NCI-H345 treated with DMSO at 0.1 percent for 48 hours (cell line): Measurements from ENCODE around the gene TMEM91.
"Not testable (repeated sequence)": the region's sequence is repeated elsewhere in the genome, so short reads cannot be mapped to it uniquely, and the experiment has no call there.

Experiments
- DNase-seq: peaks from one replicate; lab custom pipeline; 2025; ENCODE audit not compliant: unreplicated experiment; lab: John Stamatoyannopoulos, UW

The TMEM91 gene

GRCh38 chr19:41352609-41353465, 23.5 kb upstream of the TMEM91 start:
- DNase-seq = no peak

- DNase-seq = no peak
These were observed 22.6 kb upstream of the TMEM91 start, which contains the start of gene TGFB1 for GRCh38 chr19:41353466-41354342. TGFB1 (minus strand) TSS chr19:41353922; CDS start chr19:41353044, 878 bp downstream.

- DNase-seq = no peak
These were observed 21.9 kb upstream of the TMEM91 start for GRCh38 chr19:41354343-41354953.

- no peak for DNase-seq
These were observed 21.3 kb upstream of the TMEM91 start for GRCh38 chr19:41355035-41355434.

GRCh38 chr19:41355802-41356201, 20.5 kb upstream of the TMEM91 start:
- no peak for DNase-seq

GRCh38 chr19:41356984-41357739, 19.2 kb upstream of the TMEM91 start:
- DNase-seq = no peak

GRCh38 chr19:41357746-41358145, 18.6 kb upstream of the TMEM91 start:
- no peak for DNase-seq

- no peak for DNase-seq
These were observed 16.6 kb upstream of the TMEM91 start for GRCh38 chr19:41359741-41360140.

GRCh38 chr19:41362143-41362847, 14.0 kb upstream of the TMEM91 start:
- DNase-seq = no peak

GRCh38 chr19:41363371-41363752, 13.0 kb upstream of the TMEM91 start:
- no peak for DNase-seq

GRCh38 chr19:41363753-41364523, 12.4 kb upstream of the TMEM91 start, which contains the start of gene B9D2:
B9D2 (minus strand) TSS chr19:41364149; CDS start chr19:41363519, 630 bp downstream.
- peak; percentile 92 for DNase-seq

GRCh38 chr19:41364524-41365391, 11.6 kb upstream of the TMEM91 start:
- DNase-seq = no peak

- DNase-seq = no peak
These were observed 10.2 kb upstream of the TMEM91 start for GRCh38 chr19:41366089-41366488.

- DNase-seq = no peak
These were observed 8.5 kb upstream of the TMEM91 start for GRCh38 chr19:41367848-41368301.

- no peak for DNase-seq
These were observed 6.6 kb upstream of the TMEM91 start for GRCh38 chr19:41369769-41370168.

- not testable (repeated sequence) for DNase-seq
These were observed 5.2 kb upstream of the TMEM91 start for GRCh38 chr19:41371119-41371518.

- DNase-seq = no peak
These were observed 4.8 kb upstream of the TMEM91 start for GRCh38 chr19:41371541-41371940.

- DNase-seq = no peak
These were observed 3.8 kb upstream of the TMEM91 start for GRCh38 chr19:41372501-41372900.
